GM21723 (cell line): ENCODE results near the gene CACNA1B.
"Not testable (repeated sequence)": the region's sequence is repeated elsewhere in the genome, so short reads cannot be mapped to it uniquely, and the experiment has no call there.

Experiments
- ATAC-seq: cut with Tn5 transposase; IDR thresholded peaks from one replicate; pipeline ENCODE4 v1.9.1; 2021; ENCODE audit warnings: mild to moderate bottlenecking, moderate library complexity; ENCODE audit not compliant: unreplicated experiment

Gene CACNA1B

GRCh38 chr9:138010861-138011260 lies 133.3 kb downstream of the CACNA1B start:
- ATAC-seq: no peak

- ATAC-seq: no peak
Observed at GRCh38 chr9:138011951-138012500, 134.4 kb downstream of the CACNA1B start.

DNA sequence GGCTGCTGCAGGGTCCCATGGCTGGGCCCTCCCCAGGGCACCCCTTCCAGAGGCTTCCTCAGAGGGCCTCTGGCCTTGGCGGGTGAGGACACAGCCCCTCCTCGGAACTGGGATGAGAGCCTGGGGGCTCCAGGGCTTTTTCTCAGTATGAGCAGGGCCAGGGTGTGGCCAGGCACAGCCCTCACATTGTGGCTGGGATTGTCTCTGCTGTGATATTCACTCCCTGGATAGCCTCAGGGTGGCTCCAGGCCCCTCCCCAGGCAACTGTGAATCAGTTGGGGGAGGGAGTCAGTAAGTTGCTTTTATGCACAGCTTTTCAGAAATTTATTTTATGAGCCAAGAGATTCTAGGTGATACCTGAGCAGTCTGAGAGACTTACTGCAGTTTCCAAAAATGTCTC lies 135.7 kb downstream of the CACNA1B start:
- no peak for ATAC-seq

DNA sequence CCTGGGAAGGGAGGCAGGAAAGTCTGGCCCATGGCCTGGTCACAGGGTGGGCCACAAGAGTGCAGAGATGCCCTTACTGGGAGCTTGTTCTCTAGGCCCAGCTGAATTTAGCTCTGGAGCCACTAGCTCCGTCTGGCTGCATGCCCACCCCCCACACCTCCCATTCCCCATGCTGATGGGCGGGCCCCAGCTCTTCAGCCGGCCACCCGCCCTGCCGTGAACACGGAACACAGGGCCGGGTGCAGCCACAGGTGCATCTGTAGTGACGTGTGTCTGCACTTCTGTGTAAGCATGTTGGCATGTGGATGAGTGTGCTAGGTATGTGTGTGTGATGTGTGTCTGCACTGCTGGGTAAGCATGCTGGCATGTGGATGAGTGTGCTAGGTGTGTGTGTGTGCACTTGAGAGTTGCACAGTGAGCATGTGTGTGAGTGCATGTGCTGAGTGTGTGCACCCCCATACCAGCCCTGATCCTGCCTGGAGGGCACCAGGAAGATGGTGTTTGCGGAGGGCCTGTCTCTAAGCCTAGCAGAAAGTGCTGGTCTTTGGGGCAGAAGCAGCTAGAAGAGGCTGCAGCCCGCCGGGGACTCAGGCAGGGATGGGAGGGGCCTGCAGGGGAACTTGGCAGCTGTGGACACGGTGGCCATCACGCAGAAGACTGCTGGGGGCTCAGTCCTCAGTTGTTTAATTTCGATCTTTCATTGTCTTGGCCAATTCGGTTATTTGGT lies 136.4 kb downstream of the CACNA1B start:
- ATAC-seq: no peak

DNA sequence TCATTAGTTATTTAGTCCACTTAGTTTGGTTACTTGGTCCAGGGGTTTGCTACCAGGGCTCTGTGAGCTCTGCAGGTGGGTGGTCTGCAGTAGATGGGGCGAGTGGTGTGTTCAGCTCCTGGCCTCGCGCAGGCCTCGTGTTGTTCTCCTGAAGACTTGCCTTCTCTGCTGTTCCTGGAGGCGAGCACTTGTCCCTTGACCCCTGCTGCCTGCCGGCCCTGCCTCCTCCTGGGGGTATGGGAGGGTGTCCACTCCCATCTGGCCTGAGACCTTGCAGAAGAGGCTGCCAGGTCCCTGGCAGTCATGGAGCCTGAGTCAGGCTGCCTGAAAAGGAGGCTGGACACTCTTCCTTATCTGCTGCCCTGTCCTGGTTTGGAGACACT lies 137.0 kb downstream of the CACNA1B start:
- ATAC-seq: no peak

GRCh38 chr9:138015021-138015829 lies 137.6 kb downstream of the CACNA1B start:
- no peak for ATAC-seq

- no peak for ATAC-seq
Observed at GRCh38 chr9:138016406-138017187, 139.0 kb downstream of the CACNA1B start.

DNA sequence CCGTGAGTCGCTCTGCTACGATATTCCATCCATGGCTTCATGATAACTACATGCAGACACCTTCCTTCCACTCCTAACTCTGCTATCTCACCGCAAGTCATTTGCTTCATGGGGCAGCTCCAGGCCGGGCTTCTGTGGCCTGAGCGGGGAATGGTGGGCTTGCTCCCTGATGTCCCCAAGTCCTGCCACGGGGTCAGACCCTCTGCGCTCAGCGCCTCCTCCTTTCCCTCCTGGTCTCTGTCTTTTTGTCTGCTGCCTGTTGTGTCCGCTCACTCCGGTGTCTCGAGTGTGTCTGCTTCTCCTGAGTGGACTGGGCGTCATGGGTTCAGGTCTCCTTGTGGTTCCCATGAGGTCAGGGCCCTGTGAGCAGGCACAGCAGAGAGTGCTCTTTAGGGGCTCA lies 139.6 kb downstream of the CACNA1B start:
- no peak for ATAC-seq

- not testable (repeated sequence) for ATAC-seq
Observed at GRCh38 chr9:138019514-138019913, 141.9 kb downstream of the CACNA1B start.

DNA sequence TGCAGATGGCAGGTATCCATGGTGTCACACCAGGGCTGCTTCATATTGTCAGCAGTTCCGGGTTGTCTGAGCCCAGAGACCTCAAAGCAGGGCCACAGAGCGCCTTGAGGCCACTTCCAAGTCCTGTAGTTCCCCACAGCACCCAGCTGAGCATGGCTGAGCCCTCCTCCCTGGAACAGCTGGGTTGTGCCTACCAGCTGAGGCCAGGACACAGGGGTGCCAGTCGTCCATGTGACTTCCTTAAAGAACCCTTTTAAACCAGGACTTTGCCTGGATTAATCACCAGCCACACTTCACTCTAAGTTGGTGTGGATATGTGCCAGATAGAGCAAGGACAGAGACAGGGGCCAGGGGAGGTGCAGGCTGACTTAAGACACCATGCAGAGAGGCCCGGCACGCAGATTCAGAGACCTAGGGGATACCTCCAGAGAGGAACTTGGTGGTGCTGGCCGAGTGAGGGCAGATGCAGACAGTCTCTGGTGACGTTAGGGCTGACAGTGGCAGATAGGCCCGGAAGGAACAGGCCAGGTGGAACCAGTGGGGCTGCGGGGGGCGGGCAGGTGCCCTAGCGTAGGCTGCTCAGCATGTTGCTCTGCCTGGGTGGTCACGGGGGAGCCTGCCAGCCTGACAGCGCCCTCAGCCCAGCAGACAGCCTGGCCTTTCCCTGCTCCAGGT lies 142.7 kb downstream of the CACNA1B start:
- no peak for ATAC-seq

GRCh38 chr9:138020795-138021182 lies 143.2 kb downstream of the CACNA1B start:
- ATAC-seq: no peak

GRCh38 chr9:138021251-138022056 lies 143.9 kb downstream of the CACNA1B start:
- ATAC-seq: no peak

DNA sequence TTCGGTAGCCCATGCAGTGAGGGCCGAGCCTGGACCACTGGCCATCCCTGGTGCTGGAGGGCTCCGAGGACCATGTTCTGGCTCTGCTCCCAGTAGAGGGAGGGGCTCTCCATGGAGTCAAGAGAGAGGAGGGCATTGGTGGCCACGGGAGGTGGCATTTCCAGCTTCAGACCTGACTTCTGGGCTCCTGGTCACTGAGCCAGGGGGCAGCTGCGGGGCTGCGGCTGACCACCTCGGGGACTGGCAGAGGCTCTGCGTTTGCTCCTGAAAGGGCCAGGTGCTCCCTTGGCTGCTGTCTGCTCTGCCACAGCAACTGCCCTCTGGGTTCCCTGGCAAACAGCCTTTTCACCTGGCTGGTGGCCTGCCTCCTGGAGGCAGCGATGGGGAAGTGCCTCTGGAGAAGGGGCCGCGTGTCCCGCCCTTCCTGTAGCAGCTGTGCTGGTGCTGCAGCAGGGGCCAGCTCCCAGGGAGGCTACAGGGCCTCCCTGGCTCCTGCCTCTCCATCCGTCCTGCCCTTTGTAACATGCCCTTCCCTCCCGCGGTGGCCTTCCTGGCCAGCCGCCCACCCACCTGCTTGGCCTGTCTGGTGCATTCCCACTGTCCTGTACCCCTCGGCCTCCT lies 144.6 kb downstream of the CACNA1B start:
- ATAC-seq: no peak

- ATAC-seq: no peak
Observed at GRCh38 chr9:138022756-138023393, 145.3 kb downstream of the CACNA1B start.

DNA sequence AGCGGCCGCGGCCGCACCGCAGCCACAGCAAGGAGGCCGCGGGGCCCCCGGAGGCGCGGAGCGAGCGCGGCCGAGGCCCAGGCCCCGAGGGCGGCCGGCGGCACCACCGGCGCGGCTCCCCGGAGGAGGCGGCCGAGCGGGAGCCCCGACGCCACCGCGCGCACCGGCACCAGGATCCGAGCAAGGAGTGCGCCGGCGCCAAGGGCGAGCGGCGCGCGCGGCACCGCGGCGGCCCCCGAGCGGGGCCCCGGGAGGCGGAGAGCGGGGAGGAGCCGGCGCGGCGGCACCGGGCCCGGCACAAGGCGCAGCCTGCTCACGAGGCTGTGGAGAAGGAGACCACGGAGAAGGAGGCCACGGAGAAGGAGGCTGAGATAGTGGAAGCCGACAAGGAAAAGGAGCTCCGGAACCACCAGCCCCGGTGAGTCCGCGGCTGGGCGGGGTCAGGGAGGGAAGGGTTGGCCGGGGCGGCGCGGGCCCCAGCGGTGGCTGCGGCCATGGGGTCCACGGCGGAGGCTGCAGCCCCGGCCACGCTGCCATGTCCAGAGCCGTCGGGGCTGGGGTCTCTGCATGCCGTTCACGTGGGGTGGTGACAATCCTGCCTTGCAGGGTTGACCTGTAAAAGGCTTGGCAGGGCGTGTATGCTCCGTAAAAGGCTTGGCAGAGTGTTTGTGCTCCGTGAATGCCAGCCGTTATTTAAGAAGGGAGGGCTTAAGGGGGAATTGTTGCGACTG lies 146.0 kb downstream of the CACNA1B start:
- no peak for ATAC-seq

DNA sequence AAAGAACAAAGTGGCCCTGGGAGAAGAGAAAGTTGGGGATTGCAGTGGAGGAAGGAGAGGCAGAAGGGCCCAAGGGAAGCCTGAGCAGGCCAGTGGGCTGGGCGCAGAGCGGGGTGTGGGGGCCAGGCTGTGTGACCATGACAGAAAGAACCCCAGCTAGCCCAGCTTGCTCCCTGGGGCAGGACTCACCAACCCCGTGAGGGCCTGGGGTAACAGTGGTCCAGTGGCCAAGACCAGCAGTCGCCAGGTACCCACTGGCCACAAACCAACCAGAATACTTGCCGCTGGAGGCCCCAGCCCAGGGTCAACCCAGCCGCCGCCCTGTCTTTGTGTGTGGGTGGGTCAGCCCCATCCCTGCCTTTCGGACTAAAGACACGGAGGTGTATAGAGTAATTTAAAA lies 146.5 kb downstream of the CACNA1B start:
- no peak for ATAC-seq

DNA sequence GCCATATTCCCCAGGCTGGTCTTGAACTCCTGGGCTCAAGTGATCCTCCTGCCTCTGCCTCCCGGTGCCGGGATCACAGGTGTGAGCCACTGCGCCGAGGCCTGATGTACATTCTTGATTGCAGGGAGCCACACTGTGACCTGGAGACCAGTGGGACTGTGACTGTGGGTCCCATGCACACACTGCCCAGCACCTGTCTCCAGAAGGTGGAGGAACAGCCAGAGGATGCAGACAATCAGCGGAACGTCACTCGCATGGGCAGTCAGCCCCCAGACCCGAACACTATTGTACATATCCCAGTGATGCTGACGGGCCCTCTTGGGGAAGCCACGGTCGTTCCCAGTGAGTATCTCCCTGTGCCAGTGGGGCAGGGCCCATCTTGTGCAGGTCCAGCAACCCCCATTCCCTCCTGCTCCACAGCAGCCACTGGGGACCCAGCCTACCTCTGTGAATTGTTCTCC lies 147.3 kb downstream of the CACNA1B start:
- no peak for ATAC-seq

GRCh38 chr9:138025417-138025816 lies 147.8 kb downstream of the CACNA1B start:
- no peak for ATAC-seq
